Measurements from ENCODE around the gene PBRM1. TPM values are rescaled to one million over a fixed set of nuclear protein-coding genes. Genes with fewer than 3 reads are reported as not detected.

PBRM1 gene
- total RNA-seq, 1 experiment from 2014 or later, result 40.0 TPM

DNA sequence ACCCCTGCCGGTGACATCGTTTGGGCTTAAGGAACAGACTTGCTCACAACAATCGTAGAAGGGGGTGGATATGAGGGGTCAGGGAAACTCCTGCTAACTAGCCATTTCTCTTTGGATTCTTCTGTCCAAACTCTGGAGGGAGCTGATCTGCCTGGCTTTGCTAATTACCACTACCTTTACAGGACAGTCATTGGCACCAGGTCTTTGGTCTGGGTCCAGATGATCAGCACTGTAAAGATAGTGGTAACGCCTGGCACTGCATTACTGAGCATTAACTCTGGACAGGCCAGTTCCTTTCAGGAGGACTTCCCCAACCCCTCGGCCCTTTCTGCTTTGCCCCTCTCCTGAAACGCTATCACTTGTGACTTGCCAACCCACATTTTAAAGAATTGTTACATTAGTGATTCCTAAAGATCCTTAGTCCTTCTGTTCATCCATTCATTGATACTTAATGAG lies 148.5 kb downstream of the PBRM1 start:
- RAD21 ChIA-PET (ENCODE audit: low non-redundant PET in 1 of 2, low total read pairs in 2 of 2, uncharacterized antibody in 2 of 2, unreplicated experiment in 2 of 2), result no interaction called here
- no peak for TF ChIP-seq CEBPB (IDR thresholded peaks at IDR 0.05; ENCODE audit: low read depth)
- no peak for TF ChIP-seq SRF (IDR thresholded peaks at IDR 0.05; ENCODE audit: low read depth)
- TF ChIP-seq, protein P1, sequence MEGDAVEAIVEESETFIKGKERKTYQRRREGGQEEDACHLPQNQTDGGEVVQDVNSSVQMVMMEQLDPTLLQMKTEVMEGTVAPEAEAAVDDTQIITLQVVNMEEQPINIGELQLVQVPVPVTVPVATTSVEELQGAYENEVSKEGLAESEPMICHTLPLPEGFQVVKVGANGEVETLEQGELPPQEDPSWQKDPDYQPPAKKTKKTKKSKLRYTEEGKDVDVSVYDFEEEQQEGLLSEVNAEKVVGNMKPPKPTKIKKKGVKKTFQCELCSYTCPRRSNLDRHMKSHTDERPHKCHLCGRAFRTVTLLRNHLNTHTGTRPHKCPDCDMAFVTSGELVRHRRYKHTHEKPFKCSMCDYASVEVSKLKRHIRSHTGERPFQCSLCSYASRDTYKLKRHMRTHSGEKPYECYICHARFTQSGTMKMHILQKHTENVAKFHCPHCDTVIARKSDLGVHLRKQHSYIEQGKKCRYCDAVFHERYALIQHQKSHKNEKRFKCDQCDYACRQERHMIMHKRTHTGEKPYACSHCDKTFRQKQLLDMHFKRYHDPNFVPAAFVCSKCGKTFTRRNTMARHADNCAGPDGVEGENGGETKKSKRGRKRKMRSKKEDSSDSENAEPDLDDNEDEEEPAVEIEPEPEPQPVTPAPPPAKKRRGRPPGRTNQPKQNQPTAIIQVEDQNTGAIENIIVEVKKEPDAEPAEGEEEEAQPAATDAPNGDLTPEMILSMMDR (IDR thresholded peaks at IDR 0.05 in 2 of 3, conservative IDR thresholded peaks at IDR 0.05 in 1 of 3; ENCODE audit: borderline replicate concordance in 1 of 3, insufficient read depth in 1 of 3, low read depth in 2 of 3, low read length in 2 of 3), result no peak
- TF ChIP-seq POLR2A (IDR thresholded peaks at IDR 0.05; ENCODE audit: borderline replicate concordance, extremely low read depth, insufficient read depth, insufficient read length), result no peak
- 0 out of 2 replicates have a peak, but pooled peaks have one; percentile 23 for TF ChIP-seq ZFX (IDR thresholded peaks at IDR 0.05)
- intact Hi-C loops (cut with micrococcal nuclease), result loop anchor here (2.0 kb wide), 1 partner anchor 146 kb away; no protein-coding TSS in a partner anchor
- H3K9me3 ChIP-seq (ENCODE audit: control insufficient read depth in 1 of 2, insufficient read depth in 1 of 2, low read depth in 1 of 2, low read length in 2 of 2), result no peaks in the 10 kb centered on the region
- peaks cover 65% of the 10 kb centered on the region for H3K79me2 ChIP-seq (ENCODE audit: insufficient read depth, low read length)
- no TSS peak for BruUV-seq (replicated peaks)
- peak overlapping the region; percentile 86 to 93 for H3K4me3 ChIP-seq (replicated peaks in 1 of 2; ENCODE audit: low read depth in 1 of 2, low read length in 2 of 2)
- peaks cover 10 to 31% of the 10 kb centered on the region in 2 experiments; a peak in 3 of 4 replicates for H3K4me1 ChIP-seq (ENCODE audit: control insufficient read depth in 1 of 2, insufficient read depth in 2 of 2, low read length in 2 of 2)
- peak overlapping the region; percentile 84 for H3K4me2 ChIP-seq (ENCODE audit: low read length)
- no peak overlapping the region for H2AFZ ChIP-seq (ENCODE audit: low read depth, low read length, poor library complexity, severe bottlenecking)
- CTCF ChIA-PET, result no interaction called here
- no peak for DNase-seq (ENCODE audit: low read depth, low spot score)
- POLR2A ChIA-PET, result interaction anchor here (1.2 kb wide), 1 partner anchor 99 kb away, joined by 3 read pairs; no protein-coding TSS in a partner anchor
- H3K36me3 ChIP-seq (ENCODE audit: control insufficient read depth in 1 of 2, insufficient read depth in 2 of 2, low read length in 2 of 2), result peaks cover 0 to 7% of the 10 kb centered on the region in 2 experiments; a peak in 1 of 4 replicates
- no peaks in the 10 kb centered on the region for H3K27me3 ChIP-seq (ENCODE audit: insufficient read depth, low read length)
- H4K20me1 ChIP-seq (ENCODE audit: insufficient read depth), result no peaks in the 10 kb centered on the region
- peak overlapping the region; percentile 98 for H3K9ac ChIP-seq (ENCODE audit: low read length)
- H3K27ac ChIP-seq (ENCODE audit: low read depth, low read length), result peak overlapping the region; percentile 79
- no peak for ATAC-seq
- no peaks in the 10 kb centered on the region for H3K9me2 ChIP-seq (ENCODE audit: insufficient read depth)

All from HCT116 (cell line).